Suppressor macrophage (primary cell): ENCODE results near the gene TBCEL.

Experiments used
- DNase-seq, 4 experiments: peaks; one replicate each; pipeline ENCODE4 v3.0.0-alpha.2; 2020 to 2022

TBCEL gene

GRCh38 chr11:121067026-121067425 lies 43.1 kb downstream of the TBCEL start:
- no peak for DNase-seq

DNA sequence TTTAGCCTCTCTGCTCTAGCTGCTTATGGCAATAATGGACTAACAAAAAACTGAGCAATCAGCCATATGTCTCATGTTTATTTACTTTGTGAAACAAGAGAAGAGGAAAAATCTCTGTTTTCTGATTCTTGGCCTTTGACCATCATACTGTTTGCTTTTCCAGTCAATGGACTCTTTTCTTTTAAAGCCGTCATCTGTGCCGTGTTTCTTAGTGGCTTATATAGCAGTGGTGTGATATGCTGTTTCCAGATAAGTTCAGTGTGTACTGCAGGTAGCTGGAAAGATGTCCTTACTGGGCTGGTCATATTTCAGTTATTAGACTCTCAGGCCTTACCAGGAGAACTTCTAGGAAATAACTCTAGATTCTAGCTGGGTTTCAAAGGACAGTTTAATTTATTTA lies 43.6 kb downstream of the TBCEL start:
- DNase-seq, result no peak

DNA sequence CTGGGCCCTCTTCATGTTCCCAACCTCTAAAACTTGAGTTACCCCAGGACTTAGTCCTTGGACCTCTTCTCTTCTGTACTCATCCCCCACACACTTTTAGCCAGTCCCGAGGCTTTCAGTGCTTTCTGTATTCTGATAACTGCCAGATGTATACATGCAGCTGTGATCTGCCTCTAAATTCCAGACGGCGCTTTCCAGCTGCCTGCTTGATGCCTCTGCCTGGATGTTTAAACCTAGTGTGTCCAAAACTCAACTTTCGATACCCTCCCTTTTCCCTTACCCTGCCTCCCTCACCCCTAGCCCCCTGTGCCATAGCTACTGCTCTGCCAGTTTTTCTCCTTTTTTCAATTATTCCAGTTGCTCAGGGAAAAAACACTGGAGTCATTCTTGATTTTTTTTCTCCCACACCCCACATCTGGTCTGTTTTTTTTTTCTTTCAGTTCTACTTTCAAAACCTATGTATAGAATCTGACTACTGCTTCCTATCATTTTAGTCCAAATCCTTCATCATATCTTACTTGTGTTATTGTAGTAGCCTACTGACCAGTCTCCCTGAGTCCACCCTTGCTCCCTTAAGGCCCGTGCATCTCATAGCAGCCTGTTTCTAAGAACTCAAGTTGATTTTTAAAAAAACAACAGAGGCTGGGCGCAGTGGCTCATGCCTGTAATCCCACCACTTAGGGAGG lies 44.2 kb downstream of the TBCEL start:
- no peak for DNase-seq

DNA sequence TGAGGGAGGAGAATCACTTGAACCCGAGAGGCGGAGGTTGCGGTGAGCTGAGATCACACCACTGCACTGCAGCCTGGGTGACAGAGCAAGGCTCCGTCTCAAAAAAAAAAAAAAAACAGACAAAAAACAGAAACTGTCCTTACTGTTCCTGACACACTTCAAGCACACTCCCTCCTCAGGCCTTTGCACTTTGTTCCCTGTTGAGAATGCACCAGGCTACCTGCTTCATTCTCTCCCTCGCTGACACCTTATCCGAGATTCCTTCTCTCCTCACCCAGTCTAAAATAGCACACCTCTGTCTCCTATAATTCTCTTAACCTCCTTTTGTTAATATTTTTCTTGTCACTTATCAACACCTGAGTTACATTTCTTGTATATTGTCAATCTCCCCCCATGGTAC lies 44.9 kb downstream of the TBCEL start:
- DNase-seq, result no peak

DNA sequence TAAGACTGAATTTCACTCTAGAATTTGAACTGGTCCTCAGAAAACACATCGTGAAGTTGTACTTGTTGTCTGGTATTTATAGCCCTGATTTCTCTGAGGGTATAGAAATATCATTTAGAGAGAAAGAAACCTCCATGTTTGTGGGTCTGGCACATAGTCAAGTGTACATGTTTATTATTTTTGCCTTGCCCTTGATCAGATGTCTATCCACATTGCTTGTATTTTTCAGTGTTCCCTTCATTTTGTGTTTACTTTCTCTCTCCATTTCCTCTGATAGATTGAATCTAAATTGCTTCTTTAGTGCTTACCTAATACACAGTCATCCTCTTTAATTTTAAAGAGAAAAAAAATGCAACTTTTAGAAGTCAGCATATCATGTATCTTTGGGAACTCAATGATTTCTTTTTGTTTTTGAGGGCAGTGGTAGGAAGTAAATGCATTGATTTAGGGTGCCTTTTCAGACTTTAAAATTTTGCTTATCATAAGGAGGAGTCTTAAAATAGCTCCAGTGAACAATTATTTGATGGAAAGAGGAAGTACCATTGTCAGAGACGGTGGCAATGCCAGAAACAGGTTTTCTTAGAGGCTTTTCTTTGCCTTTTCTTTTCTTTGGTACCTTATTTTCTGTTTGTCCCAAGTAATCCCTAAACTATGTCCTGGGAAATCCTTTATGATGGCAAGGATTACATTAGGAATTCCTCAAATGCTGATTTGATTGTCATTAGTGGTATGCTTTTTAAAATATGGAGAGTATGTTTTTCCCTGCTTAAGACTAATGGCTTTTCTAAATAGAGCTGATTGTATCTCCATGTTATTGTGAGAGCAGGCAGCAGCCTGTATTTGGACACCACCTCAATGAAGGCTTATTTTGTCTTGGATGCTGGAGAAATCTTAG lies 47.3 kb downstream of the TBCEL start:
- DNase-seq, result peak in 1 of 4 experiments; percentile 6

DNA sequence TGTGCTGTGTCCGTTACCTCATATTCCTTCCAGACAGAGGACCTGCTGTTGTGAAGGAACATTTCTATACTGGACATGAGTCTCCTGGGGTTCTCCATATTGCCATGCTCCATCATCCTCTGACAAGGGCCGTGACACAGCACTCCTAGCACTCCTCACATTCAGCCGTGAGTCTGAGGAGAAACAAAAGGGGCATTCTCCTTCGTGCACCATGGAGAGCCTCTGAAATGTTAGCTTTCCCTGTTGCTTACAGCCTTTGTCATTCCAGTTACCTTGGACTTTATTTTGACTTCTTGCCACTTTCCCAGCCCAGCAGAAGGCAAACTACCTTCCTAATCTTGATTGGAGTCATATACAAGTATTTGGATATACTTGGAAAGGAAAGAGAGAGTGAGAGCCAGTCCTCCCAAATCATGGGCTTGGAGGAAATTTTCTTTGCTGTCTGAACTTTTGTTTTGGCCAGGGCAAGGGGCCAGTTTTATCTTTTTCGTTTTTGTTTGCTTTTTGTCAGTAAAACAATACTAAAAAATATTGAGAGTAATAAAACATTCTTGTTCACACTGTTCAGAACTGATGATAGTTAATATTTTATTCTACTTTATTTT lies 48.0 kb downstream of the TBCEL start:
- DNase-seq, result no peak

DNA sequence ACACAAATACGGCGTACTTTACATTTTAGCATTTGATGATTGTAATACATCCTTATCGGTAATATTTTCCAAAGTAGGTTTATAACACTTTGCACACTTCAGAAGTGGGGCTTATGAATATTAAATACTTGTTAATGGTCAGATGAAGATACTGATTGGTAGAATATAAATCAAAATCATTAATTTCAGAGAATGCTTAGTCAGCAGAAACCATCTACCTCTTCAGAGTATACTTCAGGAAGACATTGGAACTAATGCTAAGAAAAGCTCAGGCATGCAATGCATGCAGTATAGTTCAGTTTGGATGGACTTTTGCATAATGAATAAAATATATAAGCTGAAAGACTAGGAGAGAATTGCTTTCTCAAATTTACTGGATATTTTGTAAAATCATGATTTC lies 57.4 kb downstream of the TBCEL start:
- no peak for DNase-seq

DNA sequence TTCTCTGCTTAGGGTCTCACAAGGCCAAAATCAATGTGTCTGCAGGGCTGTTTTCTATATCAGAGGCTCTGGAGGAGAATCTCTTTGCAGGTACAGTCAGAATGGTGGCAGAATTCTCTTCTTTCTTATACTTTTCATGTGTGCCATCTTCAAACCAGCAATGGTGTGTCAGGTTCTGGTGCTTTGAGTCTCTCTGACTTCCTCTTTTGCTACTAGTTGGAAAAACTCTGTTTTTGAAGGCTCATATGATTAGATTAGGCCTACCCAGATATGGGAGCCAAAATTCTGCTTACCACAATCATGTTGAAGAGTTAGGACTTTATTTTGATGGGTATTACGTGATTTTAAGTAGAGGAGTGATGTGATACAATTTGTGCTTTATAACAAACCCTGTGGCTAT lies 58.3 kb downstream of the TBCEL start:
- peak in 1 of 4 experiments; percentile 3 for DNase-seq

DNA sequence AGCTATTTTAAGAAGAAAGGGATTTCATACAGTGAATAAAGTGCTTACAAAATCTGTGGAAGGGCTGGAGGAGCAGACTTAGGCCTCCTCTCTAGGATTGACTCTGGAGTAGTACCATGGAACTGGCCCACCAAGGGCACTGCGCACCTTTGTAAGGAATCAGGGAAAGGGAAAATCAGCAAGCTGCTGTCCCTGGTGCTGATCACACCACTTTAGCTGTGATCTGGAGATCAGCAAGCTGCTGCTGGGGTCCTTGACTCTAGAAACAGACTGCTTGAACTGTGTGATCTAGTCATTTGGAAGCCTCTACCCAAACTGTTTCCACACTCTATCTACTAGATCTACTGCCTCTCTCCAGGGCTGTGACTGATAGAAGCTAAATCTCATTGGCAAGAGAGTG lies 58.8 kb downstream of the TBCEL start:
- DNase-seq, result peak in 1 of 4 experiments; percentile 1

- DNase-seq, result no peak
Observed at GRCh38 chr11:121086866-121087265, 63.0 kb downstream of the TBCEL start.

DNA sequence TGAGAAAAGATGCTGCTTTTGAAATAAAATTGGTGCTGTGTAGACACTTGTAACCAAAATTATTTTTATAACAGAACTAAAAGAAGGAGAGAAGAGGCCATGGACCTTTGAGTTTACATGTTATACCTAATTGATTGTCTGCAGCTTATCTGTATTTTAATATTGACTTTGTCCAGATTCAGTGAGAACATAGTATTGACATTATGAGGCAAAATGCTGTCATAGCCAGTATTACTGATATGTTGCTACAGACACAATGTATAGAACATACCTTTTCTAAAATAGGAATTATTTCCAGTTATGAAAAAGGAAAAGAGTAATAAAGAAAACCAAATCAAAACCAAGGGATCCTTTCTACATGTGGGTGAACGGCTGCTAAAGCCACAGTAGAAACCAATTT lies 65.7 kb downstream of the TBCEL start:
- DNase-seq, result no peak

GRCh38 chr11:121090145-121090721 lies 66.3 kb downstream of the TBCEL start:
- DNase-seq, result no peak

DNA sequence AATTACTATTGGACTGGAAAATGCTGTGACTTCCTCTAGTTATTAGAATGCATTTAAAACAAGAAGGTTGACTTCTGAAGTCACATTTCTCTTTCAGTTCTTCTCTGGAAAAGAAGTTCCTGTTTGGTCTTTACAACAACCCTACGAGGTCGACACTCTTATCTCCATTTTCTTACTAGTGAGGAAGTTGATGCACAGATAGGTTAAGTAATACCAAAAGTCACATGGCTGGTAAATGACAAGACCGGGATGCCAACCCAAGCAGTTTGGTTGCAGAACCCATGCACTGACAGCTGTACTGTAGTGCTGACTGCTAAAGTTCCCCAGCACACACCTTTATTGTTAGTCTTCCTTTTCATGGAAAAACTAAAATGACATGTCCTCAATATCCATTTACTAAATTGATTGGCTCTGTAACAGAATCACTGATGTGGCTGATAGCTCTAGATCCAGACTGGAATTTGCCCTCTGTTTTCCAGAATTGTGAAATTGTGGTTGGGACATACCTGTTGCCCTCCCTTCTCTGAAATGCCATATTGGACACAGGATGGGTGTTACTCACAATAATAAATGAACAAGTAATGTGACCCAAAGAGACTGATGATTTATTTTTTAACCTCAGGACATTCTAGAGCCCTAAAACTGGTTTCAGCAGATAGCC lies 67.7 kb downstream of the TBCEL start:
- DNase-seq, result peak; percentile 74 to 93 (median 84)

DNA sequence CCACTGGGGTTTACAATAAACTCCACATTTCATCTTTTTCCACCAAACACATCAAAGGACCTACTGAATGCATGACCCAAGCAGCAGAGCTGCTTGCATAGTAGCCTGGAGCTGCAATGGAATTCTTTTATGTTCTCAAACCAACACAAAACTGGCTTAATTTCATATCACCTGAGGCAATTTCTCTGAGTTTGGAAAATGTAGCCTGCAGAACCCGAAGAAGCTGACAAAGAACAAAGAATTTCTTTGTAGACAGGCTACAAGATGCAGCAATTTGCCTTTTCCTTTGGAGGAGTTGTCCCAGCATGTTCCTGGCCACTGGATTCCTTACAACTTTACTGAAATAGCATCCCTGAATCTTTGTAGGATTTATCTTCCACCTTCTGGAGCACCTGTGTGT lies 71.7 kb downstream of the TBCEL start:
- no peak for DNase-seq

DNA sequence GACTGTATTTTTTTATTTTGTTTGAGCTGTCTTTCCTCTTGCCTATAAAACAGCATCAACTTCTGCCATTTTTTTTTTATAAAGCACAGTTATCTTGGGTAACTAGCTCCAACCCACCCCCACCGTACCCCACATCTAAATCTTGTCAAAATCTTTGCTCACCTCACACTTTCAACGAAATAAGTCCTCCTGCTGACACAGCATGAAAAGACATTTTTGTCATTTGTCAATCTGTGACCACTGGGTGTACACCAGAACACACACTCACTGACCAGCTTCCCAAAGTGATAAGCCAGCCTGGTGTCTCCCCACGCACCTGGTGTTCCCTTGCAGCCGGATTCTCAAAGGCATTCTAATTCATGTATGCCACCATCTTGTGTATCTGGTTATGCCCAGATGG lies 75.5 kb downstream of the TBCEL start:
- no peak for DNase-seq

GRCh38 chr11:121099885-121100284 lies 76.0 kb downstream of the TBCEL start:
- no peak for DNase-seq

- no peak for DNase-seq
Observed at GRCh38 chr11:121100943-121101342, 77.0 kb downstream of the TBCEL start, which contains the start of gene TECTA. TECTA (plus strand) TSS chr11:121101243; CDS start chr11:121102666, 1,423 bp downstream.

GRCh38 chr11:121104312-121104762 lies 80.4 kb downstream of the TBCEL start:
- DNase-seq, result no peak

GRCh38 chr11:121105063-121105480 lies 81.2 kb downstream of the TBCEL start:
- no peak for DNase-seq

- DNase-seq, result no peak
Observed at GRCh38 chr11:121105481-121106195, 81.7 kb downstream of the TBCEL start.

DNA sequence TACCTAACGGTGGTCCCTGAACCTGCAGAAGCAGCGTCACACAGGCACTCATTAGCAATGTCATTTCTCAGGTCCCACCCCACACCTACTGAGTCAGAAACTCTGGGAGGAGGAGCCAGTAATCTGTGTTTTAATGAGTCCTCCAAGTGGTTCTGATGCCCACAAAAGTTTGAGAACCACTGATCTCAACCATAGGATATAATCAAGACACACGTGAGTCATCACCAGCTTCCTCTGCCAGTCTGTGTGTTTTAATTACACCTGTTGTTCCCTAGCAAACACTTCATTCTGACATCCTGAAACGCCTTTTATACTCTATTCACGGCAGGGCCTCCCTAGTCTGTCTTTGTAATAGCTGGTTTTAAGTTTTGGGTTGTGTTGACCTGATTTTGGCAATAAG lies 82.9 kb downstream of the TBCEL start:
- no peak for DNase-seq

DNA sequence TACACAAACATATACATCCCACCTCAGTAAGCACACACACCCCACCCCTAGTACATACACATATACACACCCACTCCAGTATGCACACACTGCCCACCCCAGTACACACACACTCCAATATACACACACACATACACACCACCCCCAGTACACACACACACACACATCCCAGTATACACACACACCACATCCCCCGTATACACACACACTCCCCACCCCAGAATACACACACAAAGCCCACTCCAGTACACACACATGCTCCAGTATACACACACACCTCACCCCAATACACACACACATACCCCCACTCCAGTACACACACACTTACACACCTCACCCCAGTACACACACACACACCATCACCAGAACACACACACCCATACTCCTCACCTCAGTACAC lies 84.5 kb downstream of the TBCEL start:
- DNase-seq, result no peak
